ENCODE measurements around the gene DNAJC30. TPM values are rescaled to one million over a fixed set of nuclear protein-coding genes. Genes with fewer than 3 reads are reported as not detected.
A peak's percentile ranks its signal among the peaks of the same experiment; 100 is the strongest.

DNAJC30 gene
- total RNA-seq, 2 experiments from 2014 or later = 5.9 to 13.7 TPM

DNA sequence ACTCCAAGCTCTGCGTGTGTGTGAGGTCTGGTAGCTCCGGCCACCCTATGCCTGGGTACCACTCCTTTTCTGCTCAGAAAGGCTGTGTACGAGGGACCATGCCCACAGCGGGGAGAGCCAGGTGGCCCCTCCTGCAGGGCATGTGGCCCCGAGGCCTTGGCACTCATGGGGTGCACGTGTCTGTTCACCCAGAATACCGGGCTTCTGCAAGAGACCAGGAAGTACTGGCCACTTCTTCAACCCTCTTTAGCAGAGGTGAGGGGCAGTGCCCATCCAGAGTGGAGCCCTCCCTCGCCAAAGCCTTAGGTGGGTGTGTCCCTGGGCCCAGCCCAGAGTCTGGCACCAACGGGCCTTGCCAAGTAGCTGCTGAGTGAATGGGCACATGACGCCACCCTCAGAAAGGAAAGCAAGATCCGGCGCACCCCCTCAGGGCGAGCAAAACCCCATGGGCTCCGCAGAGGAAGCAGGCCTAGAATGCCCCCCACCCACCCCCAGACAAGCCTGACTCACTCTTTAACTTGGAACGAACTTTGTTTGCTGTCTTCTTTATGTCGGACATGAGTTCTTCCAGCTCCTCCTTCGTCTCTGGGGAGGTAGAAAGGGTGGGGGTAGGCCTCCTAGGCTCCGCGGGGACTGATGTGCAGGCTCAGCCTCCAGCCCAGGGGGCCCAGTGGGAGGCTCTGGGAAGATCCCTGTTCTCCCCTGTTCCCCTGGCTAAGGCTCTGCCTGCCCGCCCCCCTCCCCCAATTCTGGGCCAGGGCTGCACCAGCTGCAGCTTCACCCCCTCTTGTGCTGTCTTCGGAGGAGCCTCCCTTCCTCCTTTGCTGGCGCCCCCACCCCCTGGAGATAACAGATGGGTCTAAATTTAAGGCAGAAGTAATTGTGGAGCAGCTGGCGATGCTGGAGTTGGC, 21.6 kb upstream of the DNAJC30 start:
- ChIA-PET CTCF (ENCODE audit: unreplicated experiment) (no interaction called here), POLR2A (interaction anchor here (0.6 kb wide), 1 partner anchor 758 kb away, joined by 4 read pairs; no protein-coding TSS in a partner anchor)
- Histone ChIP-seq H3K4me2 (ENCODE audit: low read length) (no peak overlapping the region), H3K4me1 (ENCODE audit: insufficient read depth, low read length, poor library complexity, severe bottlenecking) (no peaks in the 10 kb centered on the region), H3K36me3 (ENCODE audit: insufficient read depth, low read length) (no peaks in the 10 kb centered on the region), H3K27ac (ENCODE audit: low read depth, low read length, poor library complexity, severe bottlenecking) (no peak overlapping the region), H2AFZ (ENCODE audit: low read length) (no peak overlapping the region), H3K4me3 (ENCODE audit: low read depth, low read length, poor library complexity, severe bottlenecking) (no peak overlapping the region), H3K9me3 (ENCODE audit: low read length) (no peaks in the 10 kb centered on the region), H3K9me2 (ENCODE audit: insufficient read depth, low read length) (no peaks in the 10 kb centered on the region), H3K79me2 (ENCODE audit: insufficient read depth, low read depth, low read length) (no peaks in the 10 kb centered on the region), H4K20me1 (ENCODE audit: insufficient read depth, low read length) (no peaks in the 10 kb centered on the region)
- DNase-seq (ENCODE audit: low spot score) = no peak
- intact Hi-C loops (cut with micrococcal nuclease; ENCODE audit: unreplicated experiment) = no loop called here
- TF ChIP-seq, protein P1, sequence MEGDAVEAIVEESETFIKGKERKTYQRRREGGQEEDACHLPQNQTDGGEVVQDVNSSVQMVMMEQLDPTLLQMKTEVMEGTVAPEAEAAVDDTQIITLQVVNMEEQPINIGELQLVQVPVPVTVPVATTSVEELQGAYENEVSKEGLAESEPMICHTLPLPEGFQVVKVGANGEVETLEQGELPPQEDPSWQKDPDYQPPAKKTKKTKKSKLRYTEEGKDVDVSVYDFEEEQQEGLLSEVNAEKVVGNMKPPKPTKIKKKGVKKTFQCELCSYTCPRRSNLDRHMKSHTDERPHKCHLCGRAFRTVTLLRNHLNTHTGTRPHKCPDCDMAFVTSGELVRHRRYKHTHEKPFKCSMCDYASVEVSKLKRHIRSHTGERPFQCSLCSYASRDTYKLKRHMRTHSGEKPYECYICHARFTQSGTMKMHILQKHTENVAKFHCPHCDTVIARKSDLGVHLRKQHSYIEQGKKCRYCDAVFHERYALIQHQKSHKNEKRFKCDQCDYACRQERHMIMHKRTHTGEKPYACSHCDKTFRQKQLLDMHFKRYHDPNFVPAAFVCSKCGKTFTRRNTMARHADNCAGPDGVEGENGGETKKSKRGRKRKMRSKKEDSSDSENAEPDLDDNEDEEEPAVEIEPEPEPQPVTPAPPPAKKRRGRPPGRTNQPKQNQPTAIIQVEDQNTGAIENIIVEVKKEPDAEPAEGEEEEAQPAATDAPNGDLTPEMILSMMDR (conservative IDR thresholded peaks at IDR 0.05; ENCODE audit: low read length) = no peak
- no peak for TF ChIP-seq EZH2phosphoT487 (IDR thresholded peaks at IDR 0.05; ENCODE audit: borderline replicate concordance, low read depth, low read length)
- no TSS peak for BruUV-seq (replicated peaks)

DNA sequence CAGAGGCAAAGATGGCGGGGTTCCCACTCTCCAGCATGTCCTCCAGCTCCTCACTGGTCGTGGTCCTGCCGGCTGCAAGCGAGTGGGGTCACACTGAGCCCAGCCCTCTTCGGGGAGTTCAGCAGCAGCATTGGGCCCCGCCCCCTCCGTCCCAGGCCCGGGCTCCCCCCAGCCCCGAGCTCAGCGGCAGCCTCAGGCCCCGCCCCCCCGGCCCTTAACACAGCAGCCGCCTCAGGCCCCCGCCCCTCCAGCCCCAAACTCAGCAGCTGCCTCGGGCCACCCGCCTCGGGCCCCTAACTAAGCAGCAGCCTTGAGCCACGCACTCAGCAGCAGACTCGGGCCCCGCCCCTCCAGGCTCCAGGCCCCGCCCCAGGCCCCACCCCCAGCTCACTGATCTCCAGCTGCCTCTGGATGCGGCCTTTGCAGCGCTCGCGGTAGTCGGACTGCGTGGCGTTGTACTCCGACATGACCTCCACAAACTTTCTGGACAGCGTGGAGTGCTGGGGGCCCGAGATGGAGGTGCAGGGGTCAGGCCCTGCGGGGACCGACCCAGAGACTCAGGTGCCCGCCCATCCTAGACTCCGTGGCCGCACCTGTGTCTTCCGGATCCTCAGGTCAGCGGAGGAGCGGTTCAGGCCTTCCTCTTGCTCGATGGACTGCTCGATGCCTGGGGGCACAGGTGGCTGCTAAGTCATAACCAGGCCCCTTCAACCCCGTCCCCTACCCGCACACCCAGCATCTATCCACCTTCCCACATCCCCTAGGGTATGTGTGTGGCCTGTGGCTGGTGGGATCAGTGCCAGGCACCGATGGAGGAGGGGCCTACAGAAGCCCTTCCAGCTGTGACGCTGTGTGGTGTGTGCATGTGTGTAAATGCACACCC, 20.7 kb upstream of the DNAJC30 start:
- Histone ChIP-seq H3K4me1 (ENCODE audit: insufficient read depth, low read length, poor library complexity, severe bottlenecking) (no peaks in the 10 kb centered on the region), H3K79me2 (ENCODE audit: insufficient read depth, low read depth, low read length) (no peaks in the 10 kb centered on the region), H3K9me2 (ENCODE audit: insufficient read depth, low read length) (no peaks in the 10 kb centered on the region), H3K4me3 (ENCODE audit: low read depth, low read length, poor library complexity, severe bottlenecking) (no peak overlapping the region), H3K36me3 (ENCODE audit: insufficient read depth, low read length) (peaks cover 9% of the 10 kb centered on the region; the same call in 1 of the 2 replicates), H3K4me2 (ENCODE audit: low read length) (no peak overlapping the region), H3K27ac (ENCODE audit: low read depth, low read length, poor library complexity, severe bottlenecking) (no peak overlapping the region), H2AFZ (ENCODE audit: low read length) (no peak overlapping the region), H4K20me1 (ENCODE audit: insufficient read depth, low read length) (no peaks in the 10 kb centered on the region), H3K9me3 (ENCODE audit: low read length) (no peaks in the 10 kb centered on the region)
- POLR2A ChIA-PET = no interaction called here
- intact Hi-C loops (cut with micrococcal nuclease; ENCODE audit: unreplicated experiment) = no loop called here
- CTCF ChIA-PET (ENCODE audit: unreplicated experiment) = no interaction called here
- TF ChIP-seq EZH2phosphoT487 (IDR thresholded peaks at IDR 0.05; ENCODE audit: borderline replicate concordance, low read depth, low read length) = no peak
- TF ChIP-seq, protein P1 (conservative IDR thresholded peaks at IDR 0.05; ENCODE audit: low read length) = no peak
- DNase-seq (ENCODE audit: low spot score) = peak; percentile 19
- no TSS peak for BruUV-seq (replicated peaks)
